Activated CD8-positive, alpha-beta T cell treated with anti-CD3 and anti-CD28 coated beads for 36 hours (primary cell): ENCODE measurements around the gene SRP54. TPM values are rescaled to one million over a fixed set of nuclear protein-coding genes. Genes with fewer than 3 reads are reported as not detected.

Experiments
- ATAC-seq: fragments of 200-7000 bp; cut with Tn5 transposase; one replicate; pipeline ENCODE4 v1.10.0; 2021; ENCODE audit warnings: mild to moderate bottlenecking, moderate library complexity
- CTCF ChIA-PET: fragments of 350-600 bp; sonication (Branson Sonifier 250); formaldehyde crosslinking; loops from one replicate; lab custom pipeline; 2021; ENCODE audit warnings: antibody characterized with exemption; lab: Charles Lee
- POLR2A ChIA-PET: fragments of 350-600 bp; sonication (Branson Sonifier 250); formaldehyde crosslinking; loops from one replicate; lab custom pipeline; 2021; ENCODE audit warnings: antibody characterized with exemption; lab: Charles Lee
- DNase-seq: peaks from one replicate; pipeline ENCODE4 v3.0.0-alpha.2; 2020
- H3K27ac Mint-ChIP-seq: one replicate; pipeline ENCODE4 v1.8.0; 2021; ENCODE audit warnings: mild to moderate bottlenecking, mixed read lengths
- H3K27me3 Mint-ChIP-seq: one replicate; pipeline ENCODE4 v1.8.0; 2021; ENCODE audit warnings: mixed read lengths
- H3K36me3 Mint-ChIP-seq: one replicate; pipeline ENCODE4 v1.8.0; 2021; ENCODE audit warnings: low read depth, mixed read lengths
- H3K4me1 Mint-ChIP-seq: one replicate; pipeline ENCODE4 v1.8.0; 2021; ENCODE audit warnings: low read depth, mixed read lengths
- H3K4me3 Mint-ChIP-seq: one replicate; pipeline ENCODE4 v1.8.0; 2021; ENCODE audit warnings: mild to moderate bottlenecking, moderate library complexity, mixed read lengths
- H3K9me3 Mint-ChIP-seq: one replicate; pipeline ENCODE4 v1.8.0; 2021; ENCODE audit warnings: mixed read lengths
- intact Hi-C: fragments of 100-400 bp; cut with micrococcal nuclease; formaldehyde crosslinking; loops from one replicate; pipeline ENCODE4 v1.10.0; 2022
- total RNA-seq, 2 experiments: library from RNA; stranded (reverse); gene quantifications; one replicate each; pipeline ENCODE4 v1.2.3, GENCODE V29; 2021
- TF ChIP-seq, protein P1 (sequence below): fragments of 200-600 bp; IDR thresholded peaks from one replicate; pipeline ENCODE4 v1.8.0; 2022; ENCODE audit warnings: antibody characterized with exemption, mild to moderate bottlenecking

SRP54 gene
- total RNA-seq, 2 experiments from 2014 or later, result 79.6 to 79.8 TPM

DNA sequence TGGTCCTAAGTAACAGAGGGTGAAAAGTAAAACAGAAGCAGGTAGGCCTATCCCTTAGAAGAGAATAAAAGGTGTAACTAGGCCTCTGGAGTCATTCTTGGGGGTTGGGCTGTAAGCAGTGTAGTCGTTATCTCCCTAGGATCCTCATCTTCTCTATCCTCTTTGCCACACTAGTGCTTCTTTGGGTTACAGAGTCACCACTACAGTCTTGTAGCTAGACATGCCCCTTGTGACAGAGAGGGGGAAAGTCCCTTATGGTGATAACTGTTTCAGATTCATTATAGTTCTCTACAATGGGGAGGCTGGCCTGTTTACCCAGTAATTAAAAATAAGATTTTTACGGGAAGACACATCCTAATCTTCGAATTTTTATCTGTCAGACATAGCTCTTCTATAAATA lies 16.4 kb upstream of the SRP54 start:
- no peak overlapping the region for H3K4me3 Mint-ChIP-seq
- ATAC-seq (peak; percentile 98), DNase-seq (peak; percentile 18)
- H3K4me1 Mint-ChIP-seq, result peaks cover 21% of the 10 kb centered on the region
- CTCF ChIA-PET, result interaction anchor here (0.7 to 3.5 kb wide), 2 partner anchors 16 to 79 kb away, joined by 3 to 16 read pairs; partner anchors contain the start of genes FAM177A1 and SRP54
- peak overlapping the region; percentile 73 for H3K27ac Mint-ChIP-seq
- intact Hi-C loops, result no loop called here
- H3K27me3 Mint-ChIP-seq, result no peaks in the 10 kb centered on the region
- no peaks in the 10 kb centered on the region for H3K9me3 Mint-ChIP-seq
- H3K36me3 Mint-ChIP-seq, result peaks cover 30% of the 10 kb centered on the region
- TF ChIP-seq, protein P1, sequence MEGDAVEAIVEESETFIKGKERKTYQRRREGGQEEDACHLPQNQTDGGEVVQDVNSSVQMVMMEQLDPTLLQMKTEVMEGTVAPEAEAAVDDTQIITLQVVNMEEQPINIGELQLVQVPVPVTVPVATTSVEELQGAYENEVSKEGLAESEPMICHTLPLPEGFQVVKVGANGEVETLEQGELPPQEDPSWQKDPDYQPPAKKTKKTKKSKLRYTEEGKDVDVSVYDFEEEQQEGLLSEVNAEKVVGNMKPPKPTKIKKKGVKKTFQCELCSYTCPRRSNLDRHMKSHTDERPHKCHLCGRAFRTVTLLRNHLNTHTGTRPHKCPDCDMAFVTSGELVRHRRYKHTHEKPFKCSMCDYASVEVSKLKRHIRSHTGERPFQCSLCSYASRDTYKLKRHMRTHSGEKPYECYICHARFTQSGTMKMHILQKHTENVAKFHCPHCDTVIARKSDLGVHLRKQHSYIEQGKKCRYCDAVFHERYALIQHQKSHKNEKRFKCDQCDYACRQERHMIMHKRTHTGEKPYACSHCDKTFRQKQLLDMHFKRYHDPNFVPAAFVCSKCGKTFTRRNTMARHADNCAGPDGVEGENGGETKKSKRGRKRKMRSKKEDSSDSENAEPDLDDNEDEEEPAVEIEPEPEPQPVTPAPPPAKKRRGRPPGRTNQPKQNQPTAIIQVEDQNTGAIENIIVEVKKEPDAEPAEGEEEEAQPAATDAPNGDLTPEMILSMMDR, result no peak
- POLR2A ChIA-PET, result interaction anchor here (1.2 to 1.5 kb wide), 2 partner anchors 15 to 93 kb away, joined by 3 to 4 read pairs; no protein-coding TSS in a partner anchor

DNA sequence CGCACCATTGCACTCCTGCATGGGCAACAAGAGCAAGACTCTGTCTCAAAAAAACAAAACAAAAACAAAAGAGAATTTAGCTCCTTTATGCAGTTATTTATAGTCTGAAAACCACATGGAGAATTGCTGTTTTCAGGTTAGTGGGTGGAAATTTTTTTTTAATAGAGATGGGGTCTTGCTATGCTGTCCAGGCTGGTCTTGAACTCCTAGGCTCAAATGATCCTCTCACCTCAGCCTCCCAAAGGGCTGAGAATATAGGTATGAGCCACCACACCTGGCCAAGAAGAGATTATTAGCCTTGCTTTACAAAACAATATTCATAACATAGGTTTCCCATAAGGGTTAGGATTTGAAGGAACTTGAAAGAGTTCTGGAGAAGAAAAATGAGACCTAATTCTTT lies 12.1 kb upstream of the SRP54 start:
- H3K4me3 Mint-ChIP-seq, result no peak overlapping the region
- no peak overlapping the region for H3K27ac Mint-ChIP-seq
- ChIA-PET CTCF (interaction anchor here (2.9 kb wide), 1 partner anchor 11 kb away, joined by 18 read pairs; the partner anchor contains the start of gene SRP54), POLR2A (interaction anchor here (0.7 to 1.5 kb wide), 2 partner anchors 12 to 127 kb away, joined by 3 to 5 read pairs; partner anchors contain the start of gene SRP54)
- H3K36me3 Mint-ChIP-seq, result peaks cover 33% of the 10 kb centered on the region
- intact Hi-C loops, result no loop called here
- TF ChIP-seq, protein P1, result no peak
- DNase-seq (no peak), ATAC-seq (no peak)
- peaks cover 33% of the 10 kb centered on the region for H3K4me1 Mint-ChIP-seq
- no peaks in the 10 kb centered on the region for H3K27me3 Mint-ChIP-seq
- no peaks in the 10 kb centered on the region for H3K9me3 Mint-ChIP-seq

DNA sequence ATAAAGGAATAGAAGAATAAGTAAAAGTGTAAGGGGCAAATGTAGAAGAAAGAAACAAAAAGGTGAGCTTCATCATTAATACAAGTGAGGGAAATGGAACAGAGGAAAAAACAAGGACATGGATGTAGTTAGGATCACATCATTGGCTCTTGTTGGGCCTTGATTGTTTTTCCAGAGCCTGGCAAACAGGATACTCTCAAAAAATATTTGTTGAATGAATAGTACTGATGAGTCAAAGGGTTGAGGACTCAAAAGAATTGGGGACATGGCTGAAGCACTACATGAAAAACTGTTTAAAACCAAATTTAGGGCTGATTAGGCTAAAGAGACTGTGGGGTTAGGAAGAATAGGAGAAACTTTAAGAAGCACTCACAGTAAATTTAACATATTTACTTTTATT lies 11.4 kb upstream of the SRP54 start:
- Mint-ChIP-seq H3K9me3 (no peaks in the 10 kb centered on the region), H3K4me1 (peaks cover 30% of the 10 kb centered on the region), H3K27ac (no peak overlapping the region), H3K27me3 (no peaks in the 10 kb centered on the region), H3K36me3 (peaks cover 30% of the 10 kb centered on the region), H3K4me3 (no peak overlapping the region)
- ChIA-PET POLR2A (interaction anchor here (0.7 to 1.5 kb wide), 2 partner anchors 12 to 128 kb away, joined by 3 to 5 read pairs; partner anchors contain the start of gene SRP54), CTCF (interaction anchor here (2.9 kb wide), 1 partner anchor 10 kb away, joined by 18 read pairs; the partner anchor contains the start of gene SRP54)
- TF ChIP-seq, protein P1, result no peak
- DNase-seq (no peak), ATAC-seq (no peak)
- intact Hi-C loops, result no loop called here

DNA sequence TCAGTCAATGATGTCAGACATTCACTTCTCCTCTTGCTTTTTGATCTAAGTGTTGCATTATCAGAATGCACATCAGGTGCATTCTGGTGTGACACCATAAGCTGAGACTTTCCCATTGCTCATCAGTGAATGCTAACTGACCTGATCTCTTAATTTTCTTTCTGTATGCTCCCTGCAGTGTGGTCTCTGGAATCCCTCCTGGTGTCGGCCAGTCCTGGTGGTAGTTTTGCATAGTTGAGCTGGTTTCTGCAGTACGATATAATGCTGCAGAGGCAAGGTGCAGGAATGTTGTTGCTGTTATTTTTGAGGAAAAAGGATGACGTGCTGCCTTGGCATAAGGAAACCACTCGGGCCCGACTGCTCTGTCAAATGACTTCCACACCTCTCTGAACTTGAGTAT lies 11.0 kb upstream of the SRP54 start:
- ChIA-PET POLR2A (interaction anchor here (1.2 to 1.5 kb wide), 2 partner anchors 11 to 98 kb away, joined by 3 to 5 read pairs; partner anchors contain the start of gene SRP54), CTCF (interaction anchor here (2.9 kb wide), 1 partner anchor 10 kb away, joined by 18 read pairs; the partner anchor contains the start of gene SRP54)
- ATAC-seq (no peak), DNase-seq (no peak)
- TF ChIP-seq, protein P1, result no peak
- H3K36me3 Mint-ChIP-seq, result peaks cover 30% of the 10 kb centered on the region
- H3K27me3 Mint-ChIP-seq, result no peaks in the 10 kb centered on the region
- H3K27ac Mint-ChIP-seq, result no peak overlapping the region
- H3K4me1 Mint-ChIP-seq, result peaks cover 29% of the 10 kb centered on the region
- intact Hi-C loops, result no loop called here
- no peaks in the 10 kb centered on the region for H3K9me3 Mint-ChIP-seq
- H3K4me3 Mint-ChIP-seq, result no peak overlapping the region

DNA sequence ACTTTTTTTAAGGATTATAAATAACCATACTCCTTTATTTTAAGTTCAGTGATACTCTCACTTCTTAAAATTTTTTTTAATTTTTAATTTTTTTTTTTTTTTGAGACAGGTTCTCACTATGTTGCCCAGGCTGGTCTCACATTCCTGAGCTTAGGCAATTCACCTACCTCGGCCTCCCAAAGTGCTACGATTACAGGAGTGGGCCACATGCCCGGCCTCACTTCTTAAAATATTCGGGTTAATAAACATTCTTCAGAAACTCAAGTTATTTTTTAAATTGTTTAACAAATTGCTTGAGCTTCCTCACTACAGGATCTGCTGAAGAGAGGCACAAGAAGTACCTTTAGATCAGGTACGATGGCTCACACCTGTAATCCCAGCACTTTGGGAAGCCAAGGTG lies 4.3 kb upstream of the SRP54 start:
- peaks cover 14% of the 10 kb centered on the region for H3K36me3 Mint-ChIP-seq
- H3K27ac Mint-ChIP-seq, result no peak overlapping the region
- no peaks in the 10 kb centered on the region for H3K27me3 Mint-ChIP-seq
- no peak for ATAC-seq
- no peaks in the 10 kb centered on the region for H3K9me3 Mint-ChIP-seq
- intact Hi-C loops, result no loop called here
- POLR2A ChIA-PET, result no interaction called here
- CTCF ChIA-PET, result interaction anchor here (1.2 kb wide), 1 partner anchor 306 kb away, joined by 5 read pairs; no protein-coding TSS in a partner anchor
- H3K4me1 Mint-ChIP-seq, result peaks cover 20% of the 10 kb centered on the region
- H3K4me3 Mint-ChIP-seq, result no peak overlapping the region
- DNase-seq, result no peak
- TF ChIP-seq, protein P1, result no peak
